Measurements from ENCODE around the gene RAD17. TPM values are rescaled to one million over a fixed set of nuclear protein-coding genes. Genes with fewer than 3 reads are reported as not detected.
"Not testable (repeated sequence)": the region's sequence is repeated elsewhere in the genome, so short reads cannot be mapped to it uniquely, and the experiment has no call there.

The RAD17 gene
- total RNA-seq, 1 experiment from 2014 or later: 34.6 TPM

DNA sequence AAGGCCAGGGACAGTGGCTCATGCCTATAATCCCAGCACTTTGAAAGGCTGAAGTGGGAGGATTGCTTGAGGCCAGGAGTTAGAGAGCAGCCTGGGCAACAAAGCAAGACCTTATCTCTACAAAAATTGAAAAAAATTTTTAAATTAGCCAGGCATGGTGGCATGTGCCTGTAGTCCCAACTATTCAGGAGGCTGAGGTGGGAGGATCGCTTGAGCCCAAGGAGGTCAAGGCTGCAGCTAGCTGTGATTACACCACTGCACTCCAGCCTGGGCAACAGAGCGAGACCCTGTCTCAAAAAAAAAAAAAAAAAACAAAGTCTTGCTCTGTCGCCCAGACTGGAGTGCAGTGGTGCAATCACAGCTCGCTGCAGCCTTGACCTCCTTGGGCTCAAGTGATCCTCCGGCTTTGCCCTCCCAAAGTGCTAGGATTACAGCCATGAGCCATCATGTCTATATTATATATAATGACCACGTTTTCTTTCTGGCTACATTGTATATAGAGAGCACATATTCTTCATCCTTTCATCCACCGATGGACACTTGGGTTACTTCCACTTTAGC is 85.9 kb downstream of the RAD17 start:
- not testable (repeated sequence) for DNase-seq (ENCODE audit: extremely low read depth, low read depth)

GRCh38 chr5:69462170-69462569 is 92.6 kb downstream of the RAD17 start:
- no peak for DNase-seq (ENCODE audit: extremely low read depth, low read depth)

Other genes with a start within 250 kb of the RAD17 start
- gene CCNB1, start 202.7 kb upstream of the RAD17 start, total RNA-seq (2014; rRNA removed; shearing (Covaris generic)): 163 and 189 TPM in 2 replicates
- gene CENPH, start 180.2 kb upstream of the RAD17 start, total RNA-seq (2014; rRNA removed; shearing (Covaris generic)): 39.1 and 41.6 TPM in 2 replicates
- gene CDK7, start 134.9 kb upstream of the RAD17 start, total RNA-seq (2014; rRNA removed; shearing (Covaris generic)): 129 and 132 TPM in 2 replicates
- gene CCDC125, start 37.0 kb upstream of the RAD17 start, total RNA-seq (2014; rRNA removed; shearing (Covaris generic)): 8.0 and 11.4 TPM in 2 replicates
- 73.3 and 75.9 TPM in 2 replicates for gene AK6, start 298 bp upstream of the RAD17 start, total RNA-seq (2014; rRNA removed; shearing (Covaris generic))
- gene TAF9, start 298 bp upstream of the RAD17 start, total RNA-seq (2014; rRNA removed; shearing (Covaris generic)): 251 and 266 TPM in 2 replicates
- gene MARVELD2, start 45.3 kb downstream of the RAD17 start, total RNA-seq (2014; rRNA removed; shearing (Covaris generic)): 8.8 and 9.3 TPM in 2 replicates
- 7.7 and 8.7 TPM in 2 replicates for gene OCLN, start 123.0 kb downstream of the RAD17 start, total RNA-seq (2014; rRNA removed; shearing (Covaris generic))
- gene GTF2H2C, start 190.4 kb downstream of the RAD17 start, total RNA-seq (2014; rRNA removed; shearing (Covaris generic)): 99.9 and 123 TPM in 2 replicates

Data from NCI-H460 (cell line).